SK-N-SH treated with all-trans-retinoic acid at 6 μM for 48 hours (cell line): ENCODE results near the gene ZMIZ1.

ENCODE experiments used
- ARNTL ChIP-seq: fragments of 450-650 bp; formaldehyde crosslinking; IDR thresholded peaks from 2 replicates; pipeline ENCODE4 v1.5.0; 2020; ENCODE audit warnings: low read depth, mild to moderate bottlenecking, moderate library complexity, borderline replicate concordance
- CREB5 ChIP-seq: fragments of 250-450 bp; sonication (Bioruptor Pico); IDR thresholded peaks from 2 replicates; pipeline ENCODE4 v1.5.1; 2020; ENCODE audit warnings: low read depth, mild to moderate bottlenecking, moderate library complexity
- GLIS3 ChIP-seq: fragments of 250-450 bp; sonication (Bioruptor Pico); IDR thresholded peaks from 2 replicates; pipeline ENCODE4 v1.5.0; 2020; ENCODE audit warnings: mild to moderate bottlenecking, moderate library complexity
- PATZ1 ChIP-seq: fragments of 250-450 bp; sonication (Bioruptor Pico); IDR thresholded peaks from 2 replicates; pipeline ENCODE4 v1.8.0; 2020; ENCODE audit warnings: mild to moderate bottlenecking, moderate library complexity, borderline replicate concordance
- PPARA ChIP-seq: fragments of 250-450 bp; sonication (Bioruptor Pico); IDR thresholded peaks from 2 replicates; pipeline ENCODE4 v1.5.0; 2020; ENCODE audit warnings: mild to moderate bottlenecking, borderline replicate concordance
- RARB ChIP-seq: fragments of 250-450 bp; sonication (Bioruptor Pico); IDR thresholded peaks from 2 replicates; pipeline ENCODE4 v1.8.0; 2021; ENCODE audit warnings: mild to moderate bottlenecking, moderate library complexity
- ZFP30 ChIP-seq: fragments of 450-650 bp; formaldehyde crosslinking; IDR thresholded peaks from 2 replicates; pipeline ENCODE4 v1.5.0; 2022; ENCODE audit warnings: mild to moderate bottlenecking, moderate library complexity

- TF ChIP-seq RARB (CRISPR knock-in tag) (no peak), GLIS3 (CRISPR knock-in tag) (no peak), PATZ1 (CRISPR knock-in tag) (no peak), ZFP30 (no peak), ARNTL (CRISPR knock-in tag) (no peak), CREB5 (CRISPR knock-in tag) (no peak), PPARA (CRISPR knock-in tag) (no peak)
Observed at GRCh38 chr10:79303631-79304478, 235.1 kb downstream of the ZMIZ1 start.
